Osteocyte (in vitro differentiated cells): ENCODE data around the gene ZNF169. TPM values are rescaled to one million over a fixed set of nuclear protein-coding genes. Genes with fewer than 3 reads are reported as not detected.
A peak's percentile ranks its signal among the peaks of the same experiment; 100 is the strongest.

Experiments used
- DNase-seq: peaks from one replicate; pipeline ENCODE4 v3.0.0; 2021; ENCODE audit warnings: mixed read lengths; ENCODE audit not compliant: unreplicated experiment; ENCODE audit errors: extremely low spot score
- H3K27ac Mint-ChIP-seq: one replicate; pipeline ENCODE4 v1.8.0; 2021; ENCODE audit warnings: mild to moderate bottlenecking, mixed read lengths; ENCODE audit not compliant: unreplicated experiment
- H3K27me3 Mint-ChIP-seq: one replicate; pipeline ENCODE4 v1.8.0; 2021; ENCODE audit warnings: mixed read lengths; ENCODE audit not compliant: unreplicated experiment
- H3K36me3 Mint-ChIP-seq: one replicate; pipeline ENCODE4 v1.8.0; 2021; ENCODE audit warnings: mixed read lengths; ENCODE audit not compliant: unreplicated experiment
- H3K4me1 Mint-ChIP-seq: one replicate; pipeline ENCODE4 v1.8.0; 2021; ENCODE audit warnings: mixed read lengths; ENCODE audit not compliant: unreplicated experiment
- H3K4me3 Mint-ChIP-seq: one replicate; pipeline ENCODE4 v1.8.0; 2021; ENCODE audit warnings: mild to moderate bottlenecking, moderate library complexity, mixed read lengths; ENCODE audit not compliant: unreplicated experiment
- H3K9me3 Mint-ChIP-seq: one replicate; pipeline ENCODE4 v1.8.0; 2021; ENCODE audit warnings: mixed read lengths; ENCODE audit not compliant: unreplicated experiment
- long read RNA-seq: library from polyadenylated mRNA; unstranded; transcript quantifications from one replicate; pipeline ENCODE4 v2.0.0, GENCODE V29; 2021
- total RNA-seq: library from RNA; stranded (reverse); gene quantifications from 2 replicates; pipeline ENCODE4 v1.2.1, GENCODE V29; 2021
- TF ChIP-seq, protein P1 (sequence below): fragments of 200-600 bp; sonication (generic); IDR thresholded peaks from 2 replicates; pipeline ENCODE4 v1.5.0; 2021; ENCODE audit warnings: antibody characterized with exemption, mild to moderate bottlenecking, moderate library complexity

The ZNF169 gene
- 4.7 and 6.1 TPM in 2 replicates for total RNA-seq
- long read RNA-seq, transcript ZNF169-202 (5 exons, 1,986 nt): major isoform, 6 of 12 reads
- long read RNA-seq, partial matches to known transcripts: 3 of 12 reads
- long read RNA-seq, other reads (novel, unspliced or antisense): 2 of 12 reads

DNA sequence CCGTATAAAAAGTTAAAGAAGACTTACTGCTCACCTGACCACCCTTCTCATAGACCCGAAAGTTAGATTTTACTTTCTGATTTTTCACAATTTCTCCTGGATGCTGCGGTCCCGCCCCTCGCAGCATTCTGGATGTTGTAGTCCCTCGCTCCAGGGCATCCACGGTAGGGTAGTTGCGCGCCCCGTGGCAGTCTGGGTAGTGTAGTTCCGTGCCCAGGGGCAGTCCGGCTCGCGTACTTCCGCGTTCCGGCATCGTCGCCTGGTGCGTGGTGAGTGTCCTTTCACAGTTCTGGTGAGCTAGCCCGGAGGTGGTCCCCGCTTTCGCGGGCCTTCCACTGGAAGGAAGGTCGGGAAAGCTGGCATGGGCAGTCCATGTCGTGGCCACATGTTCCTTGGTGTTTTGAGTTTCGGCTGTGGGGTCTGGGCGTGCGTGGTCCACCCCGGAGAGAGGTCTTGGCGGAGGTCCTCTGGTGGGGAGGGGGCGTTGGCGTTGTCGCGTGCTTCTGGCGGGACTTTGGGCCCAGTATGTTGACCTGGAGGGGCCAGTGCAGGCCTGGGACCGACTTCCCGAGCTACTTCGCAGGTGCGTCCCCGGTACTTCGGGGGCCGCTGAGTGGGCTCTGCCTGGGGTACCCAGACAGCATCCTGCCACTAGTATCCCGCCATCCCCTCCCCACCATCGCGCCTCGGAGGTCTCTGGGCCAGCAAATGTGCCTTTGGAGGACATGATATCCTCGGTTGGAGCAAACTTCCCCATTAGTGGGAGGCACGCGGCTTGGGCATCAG, at the start of gene ZNF169:
ZNF169 (plus strand) TSS at position 222 of the 786 bp plus-strand sequence. CDS start 19,515 bp downstream, outside the sequence.
- H3K9me3 Mint-ChIP-seq: no peaks in the 10 kb centered on the region
- peak; percentile 96 for DNase-seq
- TF ChIP-seq, protein P1, sequence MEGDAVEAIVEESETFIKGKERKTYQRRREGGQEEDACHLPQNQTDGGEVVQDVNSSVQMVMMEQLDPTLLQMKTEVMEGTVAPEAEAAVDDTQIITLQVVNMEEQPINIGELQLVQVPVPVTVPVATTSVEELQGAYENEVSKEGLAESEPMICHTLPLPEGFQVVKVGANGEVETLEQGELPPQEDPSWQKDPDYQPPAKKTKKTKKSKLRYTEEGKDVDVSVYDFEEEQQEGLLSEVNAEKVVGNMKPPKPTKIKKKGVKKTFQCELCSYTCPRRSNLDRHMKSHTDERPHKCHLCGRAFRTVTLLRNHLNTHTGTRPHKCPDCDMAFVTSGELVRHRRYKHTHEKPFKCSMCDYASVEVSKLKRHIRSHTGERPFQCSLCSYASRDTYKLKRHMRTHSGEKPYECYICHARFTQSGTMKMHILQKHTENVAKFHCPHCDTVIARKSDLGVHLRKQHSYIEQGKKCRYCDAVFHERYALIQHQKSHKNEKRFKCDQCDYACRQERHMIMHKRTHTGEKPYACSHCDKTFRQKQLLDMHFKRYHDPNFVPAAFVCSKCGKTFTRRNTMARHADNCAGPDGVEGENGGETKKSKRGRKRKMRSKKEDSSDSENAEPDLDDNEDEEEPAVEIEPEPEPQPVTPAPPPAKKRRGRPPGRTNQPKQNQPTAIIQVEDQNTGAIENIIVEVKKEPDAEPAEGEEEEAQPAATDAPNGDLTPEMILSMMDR: no peak
- peaks cover 4% of the 10 kb centered on the region for H3K36me3 Mint-ChIP-seq
- H3K27ac Mint-ChIP-seq: peak within 1 kb of the TSS; percentile 88
- peaks cover 16% of the 10 kb centered on the region for H3K4me1 Mint-ChIP-seq
- peaks cover 28% of the 10 kb centered on the region for H3K27me3 Mint-ChIP-seq
- peak within 1 kb of the TSS; percentile 97 for H3K4me3 Mint-ChIP-seq

DNA sequence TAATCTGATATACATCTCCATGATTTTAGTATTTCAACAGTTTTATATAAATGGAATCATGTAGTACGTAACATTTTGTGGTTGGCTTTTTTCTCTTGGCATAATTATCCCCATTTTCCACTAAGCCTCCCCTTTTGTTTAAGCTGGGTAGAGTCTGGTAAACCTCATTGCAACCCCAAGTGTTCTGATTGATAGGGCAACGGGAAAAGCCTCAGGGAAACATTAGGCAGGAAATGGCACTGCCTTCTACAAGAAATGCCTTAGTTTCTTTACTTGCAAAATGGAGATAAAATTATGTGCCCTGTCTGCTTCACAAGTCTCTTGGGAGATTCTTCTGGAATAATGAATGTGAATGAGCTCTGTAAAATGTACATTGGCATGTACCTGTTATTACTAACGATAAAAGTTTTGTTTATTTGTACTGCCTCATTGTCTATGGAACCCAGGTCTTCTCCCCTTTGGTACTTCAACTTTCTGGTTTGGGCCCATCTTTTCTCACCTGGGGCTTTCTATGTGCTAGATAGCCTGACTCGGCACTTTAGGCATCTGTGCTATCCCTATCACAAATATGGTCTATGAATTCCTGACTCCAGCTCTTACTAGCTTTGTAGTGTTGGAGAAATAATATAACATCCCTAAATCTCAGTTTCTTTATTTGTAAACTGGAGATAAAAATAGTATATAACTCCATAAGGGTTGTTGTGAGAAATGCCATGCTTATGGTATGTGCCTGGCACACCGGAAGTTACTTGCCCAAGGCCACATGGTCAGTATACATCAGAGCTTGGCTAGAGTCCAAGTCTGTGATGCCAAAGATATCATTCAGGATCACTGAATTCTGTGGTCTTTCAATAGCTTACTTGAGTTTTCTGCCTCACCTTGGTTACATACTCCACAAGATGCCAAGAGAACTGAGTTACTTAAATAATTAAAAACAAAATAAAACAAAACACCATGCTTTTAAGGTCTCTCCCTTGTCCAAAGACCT, 48.2 kb upstream of the ZNF169 start:
- Mint-ChIP-seq H3K4me3 (no peak overlapping the region), H3K27me3 (peaks cover 2% of the 10 kb centered on the region), H3K27ac (no peak overlapping the region), H3K9me3 (peaks cover 13% of the 10 kb centered on the region), H3K36me3 (peaks cover 16% of the 10 kb centered on the region), H3K4me1 (peaks cover 15% of the 10 kb centered on the region)
- no peak for DNase-seq
- TF ChIP-seq, protein P1: no peak

DNA sequence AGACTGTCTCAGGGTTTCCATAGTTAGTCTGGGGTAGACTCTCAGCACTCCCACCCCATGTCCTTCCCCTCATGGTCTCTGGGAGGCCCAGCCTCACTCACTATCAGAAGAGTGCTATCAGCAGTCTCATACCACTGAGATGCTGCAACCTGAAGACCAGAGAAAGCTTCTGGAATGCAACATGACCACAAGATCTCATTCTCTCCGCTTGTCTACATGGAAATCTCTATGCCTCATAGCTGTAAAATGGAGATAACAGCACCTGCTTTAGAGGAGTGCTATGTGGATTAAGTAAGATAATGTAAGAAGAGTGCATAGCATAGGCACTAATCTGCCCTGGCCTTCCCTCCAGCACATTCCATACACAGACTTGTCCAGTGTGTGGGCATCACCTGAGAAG, 47.0 kb upstream of the ZNF169 start:
- no peak for DNase-seq
- TF ChIP-seq, protein P1: no peak
- Mint-ChIP-seq H3K4me1 (peaks cover 15% of the 10 kb centered on the region), H3K9me3 (peaks cover 12% of the 10 kb centered on the region), H3K27me3 (peaks cover 2% of the 10 kb centered on the region), H3K4me3 (no peak overlapping the region), H3K27ac (no peak overlapping the region), H3K36me3 (peaks cover 14% of the 10 kb centered on the region)

DNA sequence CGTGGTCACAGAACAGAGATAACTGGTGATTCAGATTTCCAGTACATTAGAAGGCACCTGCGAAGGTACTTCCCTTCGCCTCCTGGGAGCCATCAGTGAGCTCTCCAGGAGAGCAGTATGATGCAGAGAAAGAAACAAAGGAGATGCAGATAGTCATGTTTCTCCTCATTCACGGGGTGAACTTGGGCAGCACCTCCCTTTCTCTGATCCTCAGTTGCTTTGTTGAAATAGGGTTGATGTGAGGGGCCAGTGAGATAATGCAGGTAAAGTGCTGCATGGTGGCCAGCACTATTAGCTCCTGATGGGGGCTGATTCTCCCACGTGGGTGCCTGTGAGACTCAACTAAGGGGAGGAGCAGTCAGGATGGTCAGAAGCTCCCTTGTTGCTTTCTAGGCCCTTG, 46.6 kb upstream of the ZNF169 start:
- H3K27ac Mint-ChIP-seq: no peak overlapping the region
- peaks cover 8% of the 10 kb centered on the region for H3K9me3 Mint-ChIP-seq
- TF ChIP-seq, protein P1: no peak
- peaks cover 11% of the 10 kb centered on the region for H3K36me3 Mint-ChIP-seq
- H3K4me3 Mint-ChIP-seq: no peak overlapping the region
- H3K4me1 Mint-ChIP-seq: peaks cover 15% of the 10 kb centered on the region
- no peak for DNase-seq
- H3K27me3 Mint-ChIP-seq: peaks cover 2% of the 10 kb centered on the region
